HUES64 (cell line): Measurements from ENCODE around the gene OXLD1.

Experiments
- H3K27ac ChIP-seq: 2 replicates; pipeline ENCODE4 v1.7.0; 2013; ENCODE audit warnings: low read depth, low read length, inconsistent platforms
- H3K27me3 ChIP-seq: 2 replicates; pipeline ENCODE4 v1.6.1; 2013; ENCODE audit warnings: mild to moderate bottlenecking, low read length; ENCODE audit not compliant: insufficient read depth
- H3K36me3 ChIP-seq: 2 replicates; pipeline ENCODE4 v1.6.1; 2013; ENCODE audit warnings: mild to moderate bottlenecking, low read length; ENCODE audit not compliant: insufficient read depth
- H3K4me1 ChIP-seq: 2 replicates; pipeline ENCODE4 v1.6.1; 2013; ENCODE audit warnings: mild to moderate bottlenecking, low read length, moderate library complexity; ENCODE audit not compliant: insufficient read depth
- H3K4me3 ChIP-seq: 2 replicates; pipeline ENCODE4 v1.5.1; 2013; ENCODE audit warnings: mild to moderate bottlenecking, low read length, moderate library complexity
- H3K9ac ChIP-seq: 2 replicates; pipeline ENCODE4 v1.6.1; 2013; ENCODE audit warnings: mild to moderate bottlenecking, low read depth, low read length
- H3K9me3 ChIP-seq: 2 replicates; pipeline ENCODE4 v1.6.1; 2013; ENCODE audit warnings: low read depth, low read length; ENCODE audit not compliant: insufficient read depth
- WGBS: fragments of 150-250, 120-280 bp; methylation state at CpG from one replicate; pipeline ENCODE4 v1.1.7; 2013; ENCODE audit warnings: missing lambda C conversion rate; 5-methylcytosine and 5-hydroxymethylcytosine counted together

The OXLD1 gene

DNA sequence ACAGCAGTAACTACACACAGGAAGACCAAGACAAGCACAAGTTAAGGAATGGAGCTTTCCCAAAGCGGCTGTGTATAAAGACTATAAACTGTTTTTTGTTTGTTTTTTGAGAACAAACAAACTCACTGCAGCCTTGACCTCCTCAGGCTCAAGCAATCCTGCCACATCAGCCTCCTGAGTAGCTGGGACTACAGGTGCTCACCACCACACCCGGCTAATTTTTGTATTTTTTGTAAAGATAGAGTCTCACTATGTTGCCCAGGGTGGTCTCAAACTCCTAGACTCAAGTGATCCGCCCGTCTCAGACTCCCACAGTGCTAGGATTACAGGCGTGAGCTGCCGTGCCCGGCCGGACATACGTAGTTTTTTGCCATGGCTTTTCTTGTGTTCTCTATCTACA lies 6.0 kb downstream of the OXLD1 start:
- Histone ChIP-seq H3K36me3 (peaks cover 13% of the 10 kb centered on the region), H3K27me3 (no peaks in the 10 kb centered on the region), H3K4me3 (no peak overlapping the region), H3K9ac (no peak overlapping the region), H3K4me1 (peaks cover 4% of the 10 kb centered on the region; the same call in 1 of the 2 replicates), H3K27ac (no peak overlapping the region), H3K9me3 (no peaks in the 10 kb centered on the region)
- WGBS, result 96% methylated on average over 9 of the region's 9 CpGs

DNA sequence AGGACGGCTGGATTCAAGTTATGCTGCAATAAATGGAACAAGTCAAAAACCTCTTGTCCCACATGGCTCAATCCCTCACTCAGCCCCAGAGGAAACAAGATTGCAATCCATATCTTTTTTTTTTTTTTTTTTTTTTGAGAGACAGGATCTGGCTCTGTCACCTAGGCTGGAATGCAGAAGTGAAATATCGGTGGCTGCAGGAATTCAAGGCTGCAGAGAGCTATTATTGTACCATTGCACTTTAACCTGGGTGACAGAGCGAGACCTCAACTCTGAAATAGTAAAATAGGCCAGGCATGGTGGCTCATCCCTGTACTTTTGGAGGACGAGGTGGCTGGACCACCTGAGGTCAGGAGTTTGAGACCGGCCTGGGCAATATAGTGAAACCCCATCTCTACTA lies 7.4 kb downstream of the OXLD1 start:
- no peak overlapping the region for H3K4me3 ChIP-seq
- H3K27ac ChIP-seq, result no peak overlapping the region
- 96% methylated on average over 5 of the region's 5 CpGs for WGBS
- no peaks in the 10 kb centered on the region for H3K27me3 ChIP-seq
- H3K36me3 ChIP-seq, result peaks cover 2% of the 10 kb centered on the region; the same call in 1 of the 2 replicates
- no peaks in the 10 kb centered on the region for H3K9me3 ChIP-seq
- no peaks in the 10 kb centered on the region for H3K4me1 ChIP-seq
- H3K9ac ChIP-seq, result no peak overlapping the region

DNA sequence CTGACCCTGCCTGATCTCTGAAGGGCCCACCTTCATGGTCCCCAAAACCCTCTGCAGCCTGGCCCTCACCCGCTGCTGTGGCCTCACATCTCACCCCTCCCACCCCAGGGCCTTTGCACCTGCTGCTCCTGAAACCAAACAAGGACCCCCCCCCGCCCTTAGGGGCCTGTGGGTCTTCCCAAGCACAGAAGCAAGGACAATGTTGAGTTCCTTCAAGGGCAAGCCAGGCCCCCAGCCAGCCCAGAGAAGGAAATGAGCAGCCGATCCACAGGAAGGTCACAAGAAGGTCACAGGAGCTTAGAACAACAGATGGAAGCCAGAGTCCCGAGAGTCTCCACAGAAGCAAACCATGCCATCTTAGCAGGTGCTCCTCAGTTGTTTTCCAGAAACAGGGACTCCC lies 9.6 kb downstream of the OXLD1 start:
- 85% methylated on average over 4 of the region's 4 CpGs for WGBS
- Histone ChIP-seq H3K9me3 (no peaks in the 10 kb centered on the region), H3K36me3 (no peaks in the 10 kb centered on the region), H3K27ac (no peak overlapping the region), H3K4me1 (peaks cover 4% of the 10 kb centered on the region), H3K27me3 (no peaks in the 10 kb centered on the region), H3K4me3 (no peak overlapping the region), H3K9ac (no peak overlapping the region)

DNA sequence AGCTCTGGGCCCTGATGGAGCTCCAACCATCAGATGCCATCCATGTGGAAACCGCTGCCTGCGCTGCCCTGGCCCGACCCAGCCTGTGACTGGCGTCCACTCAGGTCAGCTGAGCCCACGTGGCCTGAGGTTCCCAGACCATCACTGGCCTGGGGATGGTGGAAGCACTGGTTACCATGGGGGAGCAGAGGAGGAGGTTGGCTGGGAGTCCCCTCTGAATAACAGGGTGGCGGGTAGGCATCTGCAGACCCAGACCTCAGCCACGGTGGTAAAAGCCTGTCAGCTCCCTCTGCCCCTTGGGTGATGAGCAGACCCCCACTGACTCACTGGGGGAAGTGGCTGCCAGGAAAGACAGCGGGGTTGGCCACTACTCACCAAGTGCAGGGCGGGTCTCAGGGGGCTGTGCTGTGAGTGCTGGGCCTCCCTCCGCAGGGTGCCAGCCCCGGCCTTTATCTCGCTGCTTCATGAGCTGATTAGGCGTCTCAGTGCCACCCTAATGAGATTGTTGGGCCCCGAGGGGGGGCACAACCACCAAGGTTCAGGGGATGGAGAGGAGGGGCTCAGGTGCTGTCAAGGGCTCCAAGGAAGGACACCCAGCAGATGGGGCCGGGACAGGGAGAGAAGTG lies 10.2 kb downstream of the OXLD1 start, which contains the start of gene PDE6G:
Gene PDE6G, minus strand, starts transcription at position 425 of the 626 bp plus-strand sequence. CDS start 3,237 bp downstream, outside the sequence.
- H3K4me1 ChIP-seq, result peaks cover 4% of the 10 kb centered on the region
- WGBS, result 88% methylated on average over 15 of the region's 15 CpGs
- H3K9me3 ChIP-seq, result no peaks in the 10 kb centered on the region
- H3K27me3 ChIP-seq, result no peaks in the 10 kb centered on the region
- no peaks in the 10 kb centered on the region for H3K36me3 ChIP-seq
- no peak within 1 kb of the TSS for H3K9ac ChIP-seq
- no peak within 1 kb of the TSS for H3K4me3 ChIP-seq
- no peak within 1 kb of the TSS for H3K27ac ChIP-seq

- Histone ChIP-seq H3K4me1 (peaks cover 4% of the 10 kb centered on the region), H3K27ac (no peak overlapping the region), H3K9ac (no peak overlapping the region), H3K36me3 (no peaks in the 10 kb centered on the region), H3K4me3 (no peak overlapping the region), H3K27me3 (no peaks in the 10 kb centered on the region), H3K9me3 (no peaks in the 10 kb centered on the region)
- 92% methylated on average over 18 of the region's 18 CpGs for WGBS
Measured at GRCh38 chr17:81655378-81656117, 10.9 kb downstream of the OXLD1 start.

DNA sequence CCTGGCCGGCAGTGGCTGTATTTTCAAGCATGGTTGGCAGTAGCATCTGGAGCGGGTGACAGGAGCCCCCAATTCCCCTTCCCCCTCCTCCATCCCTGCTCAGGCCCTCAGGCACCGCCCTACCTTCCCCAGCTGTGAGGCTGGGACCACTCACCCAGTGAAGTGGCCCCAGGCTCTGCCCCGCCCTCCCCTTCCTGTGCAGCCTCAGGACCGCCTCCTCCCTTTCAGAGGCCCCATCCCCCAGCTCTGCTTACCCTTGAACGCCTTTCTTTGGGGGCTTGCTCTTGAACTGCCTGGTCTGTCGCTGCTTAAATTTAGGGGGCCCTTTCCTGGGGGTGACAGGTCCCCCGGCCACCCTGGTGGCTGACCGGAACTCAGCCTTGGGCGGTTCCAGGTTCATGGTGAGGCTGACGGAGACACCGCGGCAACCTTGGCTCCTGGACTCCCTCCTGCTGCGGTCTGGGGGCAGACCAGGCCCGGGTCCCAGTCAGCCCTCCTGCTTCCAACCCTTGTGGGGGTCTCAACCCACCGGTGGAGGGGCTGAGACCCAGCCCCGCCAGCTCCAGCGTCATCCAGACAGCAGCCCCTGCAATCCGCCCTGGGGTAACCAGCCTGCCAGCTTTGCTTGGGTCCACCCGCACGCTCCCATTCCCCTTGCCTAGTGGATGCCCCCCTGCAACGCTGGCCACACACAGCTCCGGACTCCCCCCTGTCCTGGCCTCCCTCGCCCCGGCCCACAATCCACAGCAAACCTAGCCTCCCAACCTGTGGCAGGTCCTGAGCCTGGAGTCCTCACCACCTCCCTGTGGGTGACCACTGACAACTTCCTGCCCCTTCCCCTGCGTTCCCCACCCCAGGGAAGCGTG lies 13.3 kb downstream of the OXLD1 start:
- Histone ChIP-seq H3K9ac (0 out of 2 replicates have a peak overlapping the region, but pooled peaks have one; percentile 47), H3K27me3 (peaks cover 17% of the 10 kb centered on the region), H3K4me1 (peaks cover 4% of the 10 kb centered on the region), H3K4me3 (peak overlapping the region; percentile 44), H3K9me3 (no peaks in the 10 kb centered on the region; the same call in none of the 2 replicates), H3K36me3 (no peaks in the 10 kb centered on the region), H3K27ac (peak overlapping the region; percentile 41; the same call in 1 of the 2 replicates)
- 20% methylated on average over 27 of the region's 27 CpGs for WGBS

- H3K27me3 ChIP-seq, result peaks cover 32% of the 10 kb centered on the region
- no peaks in the 10 kb centered on the region; the same call in none of the 2 replicates for H3K9me3 ChIP-seq
- 90% methylated on average over 10 of the region's 10 CpGs for WGBS
- no peak overlapping the region for H3K9ac ChIP-seq
- H3K4me1 ChIP-seq, result peaks cover 4% of the 10 kb centered on the region
- H3K27ac ChIP-seq, result no peak overlapping the region
- no peak overlapping the region for H3K4me3 ChIP-seq
- H3K36me3 ChIP-seq, result no peaks in the 10 kb centered on the region
Measured at GRCh38 chr17:81651692-81652091, 14.7 kb downstream of the OXLD1 start.

GRCh38 chr17:81650951-81651350 lies 15.5 kb downstream of the OXLD1 start:
- 86% methylated on average over 9 of the region's 9 CpGs for WGBS
- Histone ChIP-seq H3K36me3 (no peaks in the 10 kb centered on the region), H3K27me3 (peaks cover 32% of the 10 kb centered on the region), H3K4me1 (peaks cover 4% of the 10 kb centered on the region), H3K9me3 (no peaks in the 10 kb centered on the region; the same call in none of the 2 replicates), H3K9ac (no peak overlapping the region), H3K4me3 (no peak overlapping the region), H3K27ac (no peak overlapping the region)

DNA sequence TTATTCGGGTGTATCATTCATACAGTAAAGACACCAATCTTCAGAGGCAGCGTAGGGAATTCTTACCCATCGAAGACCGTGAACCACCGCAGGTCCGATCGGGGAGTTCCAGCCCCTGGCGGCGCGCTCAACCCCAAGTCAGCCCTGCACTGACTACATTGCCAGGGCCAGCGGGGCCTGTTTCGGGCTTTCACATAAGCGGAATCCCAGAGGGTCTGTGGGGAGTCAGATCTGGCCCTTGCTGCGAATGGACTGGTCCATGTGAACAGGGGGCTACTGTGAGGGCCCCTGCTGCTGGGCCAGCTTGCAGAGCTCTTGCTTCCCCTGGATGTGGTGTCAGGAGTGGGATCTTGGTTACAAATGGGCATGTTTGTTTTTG lies 17.7 kb downstream of the OXLD1 start:
- H3K9ac ChIP-seq, result peak overlapping the region; percentile 25; the same call in 1 of the 2 replicates

GRCh38 chr17:81648013-81648706 lies 18.2 kb downstream of the OXLD1 start:
- H3K9me3 ChIP-seq, result no peaks in the 10 kb centered on the region; the same call in none of the 2 replicates
- H3K27me3 ChIP-seq, result peaks cover 32% of the 10 kb centered on the region
- peak overlapping the region; percentile 38 for H3K4me3 ChIP-seq
- no peak overlapping the region for H3K27ac ChIP-seq
- 2% methylated on average over 75 of the region's 78 CpGs for WGBS
- peaks cover 2% of the 10 kb centered on the region for H3K4me1 ChIP-seq
- no peaks in the 10 kb centered on the region for H3K36me3 ChIP-seq
- peak overlapping the region; percentile 25; the same call in 1 of the 2 replicates for H3K9ac ChIP-seq

More for the DNA sequence above, 17.7 kb downstream of the OXLD1 start:
- peaks cover 32% of the 10 kb centered on the region for H3K27me3 ChIP-seq
- no peaks in the 10 kb centered on the region; the same call in none of the 2 replicates for H3K9me3 ChIP-seq
- peak overlapping the region; percentile 38 for H3K4me3 ChIP-seq
- peaks cover 4% of the 10 kb centered on the region for H3K4me1 ChIP-seq
- no peaks in the 10 kb centered on the region for H3K36me3 ChIP-seq
- H3K27ac ChIP-seq, result no peak overlapping the region
- WGBS, result 75% methylated on average over 14 of the region's 14 CpGs
